Trophoblast cell (in vitro differentiated cells and primary cell): Measurements from ENCODE around the gene DLG2.
"Not testable (repeated sequence)": the region's sequence is repeated elsewhere in the genome, so short reads cannot be mapped to it uniquely, and the experiment has no call there.

Experiments used
- DNase-seq, 2 donors: peaks; one replicate each; pipeline ENCODE4 v3.0.0-alpha.2; 2016
- H2AFZ ChIP-seq: 2 replicates; pipeline ENCODE4 v1.6.1; 2013; ENCODE audit warnings: low read length, moderate library complexity, mild to moderate bottlenecking; ENCODE audit not compliant: insufficient read depth, poor library complexity
- H2AK5ac ChIP-seq: 2 replicates; pipeline ENCODE4 v1.6.1; 2013; ENCODE audit warnings: mild to moderate bottlenecking, low read length
- H2BK120ac ChIP-seq: 2 replicates; pipeline ENCODE4 v1.6.1; 2013; ENCODE audit warnings: low read length, mild to moderate bottlenecking, moderate library complexity; ENCODE audit not compliant: insufficient read depth, poor library complexity
- H2BK12ac ChIP-seq: 2 replicates; pipeline ENCODE4 v1.6.1; 2013; ENCODE audit warnings: mild to moderate bottlenecking, low read length, moderate library complexity
- H2BK5ac ChIP-seq: 2 replicates; pipeline ENCODE4 v1.6.1; 2013; ENCODE audit warnings: low read length, low read depth, moderate library complexity, mild to moderate bottlenecking; ENCODE audit not compliant: poor library complexity
- H3K14ac ChIP-seq: 2 replicates; pipeline ENCODE4 v1.6.1; 2013; ENCODE audit warnings: mild to moderate bottlenecking, low read length
- H3K18ac ChIP-seq: 2 replicates; pipeline ENCODE4 v1.6.1; 2013; ENCODE audit warnings: mild to moderate bottlenecking, low read length
- H3K23ac ChIP-seq: 2 replicates; pipeline ENCODE4 v1.6.1; 2013; ENCODE audit warnings: low read length
- H3K27ac ChIP-seq: 2 replicates; pipeline ENCODE4 v1.5.1; 2013; ENCODE audit warnings: low read depth, mild to moderate bottlenecking, inconsistent platforms, low read length, moderate library complexity
- H3K27me3 ChIP-seq: 2 replicates; pipeline ENCODE4 v1.6.1; 2013; ENCODE audit warnings: inconsistent platforms, mild to moderate bottlenecking, low read length, moderate library complexity; ENCODE audit not compliant: insufficient read depth
- H3K36me3 ChIP-seq, 2 experiments: 1 replicate in 1 of 2; 2 replicates in 1 of 2; pipeline ENCODE4 v1.6.1; 2013; ENCODE audit warnings: low read length in 2 of 2, mild to moderate bottlenecking in 2 of 2, moderate library complexity in 1 of 2; ENCODE audit not compliant: insufficient read depth in 2 of 2, control insufficient read depth in 1 of 2
- H3K4ac ChIP-seq: 2 replicates; pipeline ENCODE4 v1.6.1; 2013; ENCODE audit warnings: low read depth, mild to moderate bottlenecking, low read length, moderate library complexity
- H3K4me1 ChIP-seq, 2 experiments: 1 replicate in 1 of 2; 2 replicates in 1 of 2; pipeline ENCODE4 v1.6.1; 2013; ENCODE audit warnings: low read length in 2 of 2, mild to moderate bottlenecking in 2 of 2, moderate library complexity in 1 of 2; ENCODE audit not compliant: insufficient read depth in 2 of 2, control insufficient read depth in 1 of 2
- H3K4me2 ChIP-seq: 2 replicates; pipeline ENCODE4 v1.6.1; 2013; ENCODE audit warnings: inconsistent platforms, mild to moderate bottlenecking, low read length, moderate library complexity
- H3K4me3 ChIP-seq: 2 replicates; pipeline ENCODE4 v1.5.1; 2013; ENCODE audit warnings: mild to moderate bottlenecking, low read depth, low read length, inconsistent platforms
- H3K79me1 ChIP-seq: one replicate; pipeline ENCODE4 v1.6.1; 2013; ENCODE audit warnings: low read length
- H3K79me2 ChIP-seq: 2 replicates; pipeline ENCODE4 v1.6.1; 2013; ENCODE audit warnings: low read length, mild to moderate bottlenecking; ENCODE audit not compliant: control insufficient read depth, insufficient read depth, poor library complexity
- H3K9ac ChIP-seq: 2 replicates; pipeline ENCODE4 v1.6.1; 2013; ENCODE audit warnings: mild to moderate bottlenecking, low read length
- H3K9me3 ChIP-seq: 2 replicates; pipeline ENCODE4 v1.6.1; 2013; ENCODE audit warnings: low read depth, mild to moderate bottlenecking, control low read depth, inconsistent platforms, low read length; ENCODE audit not compliant: insufficient read depth
- H4K12ac ChIP-seq: 2 replicates; pipeline ENCODE4 v1.6.1; 2013; ENCODE audit warnings: low read depth, mild to moderate bottlenecking, low read length, moderate library complexity
- H4K8ac ChIP-seq: 2 replicates; pipeline ENCODE4 v1.6.1; 2013; ENCODE audit warnings: low read depth, mild to moderate bottlenecking, low read length, moderate library complexity
- H4K91ac ChIP-seq: one replicate; pipeline ENCODE4 v1.6.1; 2013; ENCODE audit warnings: low read depth, mild to moderate bottlenecking, low read length, moderate library complexity
- WGBS: extraction: QIAGEN DNeasy Blood & Tissue Kit; methylation state at CpG from one replicate; pipeline ENCODE4 v1.1.7; 2013; ENCODE audit warnings: missing lambda C conversion rate; ENCODE audit not compliant: insufficient read length, insufficient coverage; ENCODE audit errors: extremely low coverage; 5-methylcytosine and 5-hydroxymethylcytosine counted together

DLG2 gene

GRCh38 chr11:83422641-83423040 is 2204.5 kb downstream of the DLG2 start:
- not testable (repeated sequence) for H2BK12ac ChIP-seq, H3K27ac ChIP-seq, H3K79me2 ChIP-seq, H3K4me1 ChIP-seq, H3K23ac ChIP-seq, H3K79me1 ChIP-seq, H3K9ac ChIP-seq, H3K9me3 ChIP-seq, H3K4ac ChIP-seq, H3K36me3 ChIP-seq, DNase-seq, H2AK5ac ChIP-seq, H3K14ac ChIP-seq, H2BK5ac ChIP-seq, H3K18ac ChIP-seq, H3K4me2 ChIP-seq, H4K8ac ChIP-seq, H3K4me3 ChIP-seq, H2AFZ ChIP-seq, H2BK120ac ChIP-seq, H4K12ac ChIP-seq, H3K27me3 ChIP-seq, H4K91ac ChIP-seq
- no CpG with 5 or more reads among the region's 5 CpGs for WGBS

DNA sequence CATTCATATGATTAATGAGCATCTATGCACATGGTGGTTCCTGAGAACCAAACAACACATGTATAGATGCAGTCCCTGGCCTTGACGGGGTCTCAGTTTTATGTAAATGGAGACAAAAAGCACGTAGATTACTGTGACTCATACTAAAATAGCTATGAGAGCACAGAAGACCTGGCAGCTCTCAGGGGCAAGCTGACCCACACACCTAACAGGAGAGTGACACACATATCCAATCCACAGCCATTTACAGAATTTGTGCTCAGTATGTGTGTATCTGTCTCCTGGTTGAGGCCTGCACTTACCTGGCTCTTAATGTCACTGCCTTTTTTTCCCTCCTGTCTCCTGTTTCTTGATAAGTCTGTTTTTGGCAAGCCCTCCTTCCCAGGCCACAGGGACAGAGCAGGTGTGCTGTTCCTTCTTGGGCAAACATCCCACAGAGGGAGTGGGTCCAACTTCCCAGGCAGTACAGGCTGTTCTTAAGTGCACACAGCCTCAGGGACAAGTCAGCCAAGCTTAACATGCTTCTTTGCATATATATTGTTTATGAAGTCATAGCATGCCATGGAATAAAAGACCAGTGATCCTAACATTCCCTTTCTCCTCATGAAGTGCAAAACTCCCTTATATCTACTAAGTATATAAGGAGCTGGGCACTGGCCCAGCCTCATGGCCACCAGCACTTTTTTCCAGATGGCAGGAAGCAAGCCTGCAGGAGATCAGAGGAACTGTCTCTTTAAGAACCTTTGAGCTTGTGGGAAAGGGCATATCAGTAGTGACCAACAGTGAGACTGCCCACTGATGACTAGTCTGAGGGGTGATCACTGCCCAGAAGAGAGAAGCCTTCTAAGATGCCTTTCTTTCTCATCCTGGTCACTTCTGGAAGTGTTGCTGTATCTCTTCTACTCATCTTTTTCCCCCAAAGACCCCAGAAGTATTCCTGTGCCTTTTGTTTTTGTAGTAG is 2216.3 kb downstream of the DLG2 start:
- peaks cover 4 to 8% of the 10 kb centered on the region in 2 experiments for H3K4me1 ChIP-seq
- H3K27ac ChIP-seq: no peak overlapping the region
- no peak overlapping the region for H4K12ac ChIP-seq
- H3K23ac ChIP-seq: no peak overlapping the region
- H4K91ac ChIP-seq: no peak overlapping the region
- H3K9me3 ChIP-seq: no peaks in the 10 kb centered on the region
- no peaks in the 10 kb centered on the region for H3K27me3 ChIP-seq
- no peak overlapping the region for H3K4me3 ChIP-seq
- no peak overlapping the region for H3K4me2 ChIP-seq
- H3K79me2 ChIP-seq: no peaks in the 10 kb centered on the region
- H2BK5ac ChIP-seq: no peak overlapping the region
- H2BK12ac ChIP-seq: no peak overlapping the region
- no peak overlapping the region for H2AK5ac ChIP-seq
- H3K14ac ChIP-seq: no peak overlapping the region
- H3K18ac ChIP-seq: no peak overlapping the region
- DNase-seq: no peak
- H3K79me1 ChIP-seq: no peaks in the 10 kb centered on the region
- H4K8ac ChIP-seq: no peak overlapping the region
- no peak overlapping the region for H3K4ac ChIP-seq
- no peak overlapping the region for H2BK120ac ChIP-seq
- no peaks in the 10 kb centered on the region for H3K36me3 ChIP-seq
- no peak overlapping the region for H2AFZ ChIP-seq
- no peak overlapping the region for H3K9ac ChIP-seq
- WGBS: no CpG with 5 or more reads among the region's 2 CpGs

- H2BK5ac ChIP-seq: no peak overlapping the region
- no peaks in the 10 kb centered on the region for H3K36me3 ChIP-seq
- no peaks in the 10 kb centered on the region for H3K9me3 ChIP-seq
- no peak overlapping the region for H3K4me2 ChIP-seq
- H4K91ac ChIP-seq: no peak overlapping the region
- no CpG with 5 or more reads among the region's 2 CpGs for WGBS
- H4K8ac ChIP-seq: no peak overlapping the region
- H2AFZ ChIP-seq: no peak overlapping the region
- H4K12ac ChIP-seq: no peak overlapping the region
- H3K79me2 ChIP-seq: no peaks in the 10 kb centered on the region
- H3K14ac ChIP-seq: no peak overlapping the region
- H3K23ac ChIP-seq: no peak overlapping the region
- no peak overlapping the region for H3K4me3 ChIP-seq
- no peak overlapping the region for H2BK12ac ChIP-seq
- no peak for DNase-seq
- H3K4me1 ChIP-seq: peaks cover 4 to 8% of the 10 kb centered on the region in 2 experiments
- H3K27ac ChIP-seq: no peak overlapping the region
- H2AK5ac ChIP-seq: no peak overlapping the region
- no peak overlapping the region for H2BK120ac ChIP-seq
- no peak overlapping the region for H3K18ac ChIP-seq
- no peaks in the 10 kb centered on the region for H3K79me1 ChIP-seq
- H3K4ac ChIP-seq: no peak overlapping the region
- H3K9ac ChIP-seq: no peak overlapping the region
- no peaks in the 10 kb centered on the region for H3K27me3 ChIP-seq
Measured at GRCh38 chr11:83409891-83410290, 2217.3 kb downstream of the DLG2 start.

GRCh38 chr11:83409476-83409875 is 2217.7 kb downstream of the DLG2 start:
- no peaks in the 10 kb centered on the region for H3K27me3 ChIP-seq
- H4K8ac ChIP-seq: no peak overlapping the region
- DNase-seq: no peak
- H3K9ac ChIP-seq: no peak overlapping the region
- no peaks in the 10 kb centered on the region for H3K79me1 ChIP-seq
- H3K14ac ChIP-seq: no peak overlapping the region
- no CpG with 5 or more reads among the region's 1 CpG for WGBS
- H2BK12ac ChIP-seq: no peak overlapping the region
- no peak overlapping the region for H3K18ac ChIP-seq
- no peak overlapping the region for H3K4ac ChIP-seq
- no peaks in the 10 kb centered on the region for H3K79me2 ChIP-seq
- no peaks in the 10 kb centered on the region for H3K9me3 ChIP-seq
- no peak overlapping the region for H2BK5ac ChIP-seq
- H3K4me2 ChIP-seq: no peak overlapping the region
- no peak overlapping the region for H3K23ac ChIP-seq
- no peak overlapping the region for H2BK120ac ChIP-seq
- H4K12ac ChIP-seq: no peak overlapping the region
- no peak overlapping the region for H4K91ac ChIP-seq
- peaks cover 5 to 9% of the 10 kb centered on the region in 2 experiments for H3K4me1 ChIP-seq
- no peak overlapping the region for H2AK5ac ChIP-seq
- no peak overlapping the region for H3K4me3 ChIP-seq
- no peaks in the 10 kb centered on the region for H3K36me3 ChIP-seq
- H2AFZ ChIP-seq: no peak overlapping the region
- H3K27ac ChIP-seq: no peak overlapping the region
